T-helper 2 cell treated with Interferon-gamma antibody and Interleukin-4, amounts not matched to agents 5 μg/mL and 100 μg/mL, for 36 hours (primary cell): ENCODE results near the gene SLC25A25.
"Not testable (repeated sequence)": the region's sequence is repeated elsewhere in the genome, so short reads cannot be mapped to it uniquely, and the experiment has no call there.

Experiments used
- DNase-seq: peaks from one replicate; pipeline ENCODE4 v3.0.0; 2021; ENCODE audit warnings: low spot score
- H3K27ac Mint-ChIP-seq: one replicate; pipeline ENCODE4 v1.8.0; 2021; ENCODE audit warnings: mild to moderate bottlenecking, mixed read lengths
- H3K27me3 Mint-ChIP-seq: one replicate; pipeline ENCODE4 v1.8.0; 2021; ENCODE audit warnings: low read depth, mixed read lengths
- H3K36me3 Mint-ChIP-seq: one replicate; pipeline ENCODE4 v1.8.0; 2021; ENCODE audit warnings: low read depth, mixed read lengths
- H3K4me1 Mint-ChIP-seq: one replicate; pipeline ENCODE4 v1.8.0; 2021; ENCODE audit warnings: low read depth, mixed read lengths
- H3K4me3 Mint-ChIP-seq: one replicate; pipeline ENCODE4 v1.8.0; 2022; ENCODE audit warnings: mild to moderate bottlenecking, moderate library complexity, mixed read lengths
- H3K9me3 Mint-ChIP-seq: one replicate; pipeline ENCODE4 v1.8.0; 2021; ENCODE audit warnings: mixed read lengths

SLC25A25 gene

DNA sequence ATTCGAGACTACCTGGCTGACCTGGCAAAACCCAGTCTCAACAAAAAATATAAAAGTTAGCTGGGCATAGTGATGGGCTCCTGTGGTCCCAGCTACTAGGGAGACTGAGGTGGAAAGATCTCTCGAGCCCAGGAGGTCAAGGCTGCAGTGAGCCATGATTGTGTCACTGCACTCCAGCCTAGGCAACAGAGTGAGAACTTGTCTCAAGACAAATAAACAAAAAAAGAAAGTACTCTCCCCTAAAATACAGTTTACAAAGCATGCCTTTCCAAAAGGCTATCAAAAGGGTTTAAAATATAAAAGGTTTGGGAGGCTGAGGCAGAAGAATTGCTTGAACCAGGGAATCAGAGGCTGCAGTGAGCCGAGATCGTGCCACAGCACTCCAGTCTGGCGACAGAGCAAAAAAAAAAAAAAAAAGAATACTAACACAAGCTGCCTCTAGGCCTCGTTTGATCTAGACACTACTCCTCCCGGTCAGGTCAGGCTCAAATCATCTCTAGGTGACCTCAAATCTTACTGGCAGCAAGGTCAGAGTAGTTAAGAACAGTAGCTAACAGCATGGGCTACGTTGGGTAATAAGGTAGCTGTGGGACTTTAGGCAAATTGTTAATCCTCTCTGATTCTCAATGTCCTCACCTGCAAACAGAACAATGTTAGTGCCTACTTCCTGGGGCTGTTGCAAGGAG, 10.2 kb upstream of the SLC25A25 start:
- Mint-ChIP-seq H3K27me3 (peaks cover 7% of the 10 kb centered on the region), H3K36me3 (peaks cover 5% of the 10 kb centered on the region), H3K4me3 (no peak overlapping the region), H3K27ac (no peak overlapping the region), H3K9me3 (no peaks in the 10 kb centered on the region), H3K4me1 (peaks cover 16% of the 10 kb centered on the region)
- DNase-seq, result no peak

DNA sequence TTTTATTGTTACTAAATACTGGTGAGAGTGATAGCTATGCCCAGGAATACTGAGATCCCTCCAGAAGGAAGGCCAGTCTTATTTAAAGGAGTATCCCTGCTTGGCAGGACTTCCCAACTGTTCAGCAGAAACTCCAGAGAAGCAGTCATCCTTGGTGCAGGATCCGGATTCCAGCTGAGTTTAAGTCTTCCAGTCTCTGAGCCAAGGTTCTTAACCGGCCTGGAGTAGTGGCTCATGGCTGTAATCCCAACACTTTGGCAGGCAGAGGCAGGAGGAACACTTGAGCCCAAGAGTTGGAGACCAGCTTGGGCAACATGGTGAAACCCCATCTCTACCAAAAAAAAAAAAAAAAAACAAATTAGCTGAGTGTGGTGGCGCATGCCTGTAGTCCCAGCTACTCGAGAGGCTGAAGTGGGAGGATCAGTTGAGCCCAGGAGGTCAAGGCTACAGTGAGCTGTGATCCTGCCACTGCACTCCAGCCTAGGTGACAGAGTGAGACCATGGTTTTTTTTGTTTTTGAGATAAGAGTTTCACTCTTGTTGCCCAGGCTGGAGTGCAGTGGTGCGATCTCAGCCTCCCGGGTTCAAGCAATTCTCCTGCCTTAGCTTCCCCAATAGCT, 8.6 kb upstream of the SLC25A25 start:
- Mint-ChIP-seq H3K27ac (no peak overlapping the region), H3K36me3 (peaks cover 8% of the 10 kb centered on the region), H3K27me3 (peaks cover under 1% of the 10 kb centered on the region), H3K4me1 (peaks cover 21% of the 10 kb centered on the region), H3K4me3 (no peak overlapping the region), H3K9me3 (no peaks in the 10 kb centered on the region)
- no peak for DNase-seq

DNA sequence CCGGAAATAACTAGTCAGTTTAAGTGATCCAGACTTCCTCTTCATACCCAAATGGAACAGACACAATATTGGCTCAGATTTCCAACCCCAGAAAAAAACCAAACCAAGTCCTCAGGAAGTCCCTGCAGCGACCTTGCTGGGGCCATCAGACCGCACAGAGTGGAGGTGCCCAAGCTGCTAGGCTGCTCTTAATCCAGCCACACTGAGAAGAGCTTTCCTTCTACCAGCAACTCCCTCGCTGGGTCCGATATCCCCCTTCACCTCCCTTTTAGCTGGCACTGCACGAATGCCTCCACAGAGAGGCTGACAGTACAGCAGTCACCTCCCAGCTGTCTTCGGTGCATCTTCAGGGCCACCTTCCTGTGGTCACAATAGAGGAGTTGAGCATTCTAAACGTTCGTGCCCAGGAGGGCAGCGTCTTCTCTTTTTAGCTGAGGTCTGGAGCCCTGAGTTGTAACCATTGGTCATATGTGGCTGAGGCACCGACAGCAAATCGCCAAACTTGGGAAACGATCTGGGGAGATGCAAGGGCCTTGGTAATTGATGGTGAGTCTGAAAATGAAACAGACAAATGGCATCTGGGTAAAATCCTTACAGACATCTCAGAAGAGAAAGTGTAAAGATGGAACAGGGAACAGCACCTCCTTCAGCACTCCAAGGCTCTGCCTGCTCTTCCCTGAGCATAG, 6.6 kb upstream of the SLC25A25 start:
- H3K4me1 Mint-ChIP-seq, result peaks cover 32% of the 10 kb centered on the region
- peak overlapping the region; percentile 64 for H3K27ac Mint-ChIP-seq
- H3K4me3 Mint-ChIP-seq, result peak overlapping the region; percentile 45
- peaks cover 11% of the 10 kb centered on the region for H3K36me3 Mint-ChIP-seq
- no peaks in the 10 kb centered on the region for H3K9me3 Mint-ChIP-seq
- no peak for DNase-seq
- no peaks in the 10 kb centered on the region for H3K27me3 Mint-ChIP-seq

DNA sequence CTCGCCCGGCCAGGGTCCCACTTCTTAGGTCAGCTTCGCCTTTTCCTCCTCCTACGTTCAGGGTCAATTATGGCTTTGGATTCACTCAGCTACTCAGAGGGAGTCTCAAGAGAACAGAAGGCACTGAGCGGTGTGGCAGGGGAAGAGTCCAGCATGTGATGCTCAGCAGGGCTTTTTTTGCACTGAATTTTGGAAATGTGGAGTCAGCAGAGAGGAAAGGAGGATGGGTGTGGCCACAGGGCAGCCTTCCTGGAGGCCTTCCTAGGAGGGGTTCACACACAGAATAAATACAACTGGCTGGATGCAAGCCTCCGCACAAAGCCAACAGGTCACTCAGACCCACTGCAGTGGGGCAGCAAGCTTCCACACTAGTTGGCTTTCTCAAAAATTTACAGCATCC, 5.8 kb upstream of the SLC25A25 start:
- H3K36me3 Mint-ChIP-seq, result peaks cover 11% of the 10 kb centered on the region
- peak overlapping the region; percentile 45 for H3K4me3 Mint-ChIP-seq
- peak overlapping the region; percentile 69 for H3K27ac Mint-ChIP-seq

DNA sequence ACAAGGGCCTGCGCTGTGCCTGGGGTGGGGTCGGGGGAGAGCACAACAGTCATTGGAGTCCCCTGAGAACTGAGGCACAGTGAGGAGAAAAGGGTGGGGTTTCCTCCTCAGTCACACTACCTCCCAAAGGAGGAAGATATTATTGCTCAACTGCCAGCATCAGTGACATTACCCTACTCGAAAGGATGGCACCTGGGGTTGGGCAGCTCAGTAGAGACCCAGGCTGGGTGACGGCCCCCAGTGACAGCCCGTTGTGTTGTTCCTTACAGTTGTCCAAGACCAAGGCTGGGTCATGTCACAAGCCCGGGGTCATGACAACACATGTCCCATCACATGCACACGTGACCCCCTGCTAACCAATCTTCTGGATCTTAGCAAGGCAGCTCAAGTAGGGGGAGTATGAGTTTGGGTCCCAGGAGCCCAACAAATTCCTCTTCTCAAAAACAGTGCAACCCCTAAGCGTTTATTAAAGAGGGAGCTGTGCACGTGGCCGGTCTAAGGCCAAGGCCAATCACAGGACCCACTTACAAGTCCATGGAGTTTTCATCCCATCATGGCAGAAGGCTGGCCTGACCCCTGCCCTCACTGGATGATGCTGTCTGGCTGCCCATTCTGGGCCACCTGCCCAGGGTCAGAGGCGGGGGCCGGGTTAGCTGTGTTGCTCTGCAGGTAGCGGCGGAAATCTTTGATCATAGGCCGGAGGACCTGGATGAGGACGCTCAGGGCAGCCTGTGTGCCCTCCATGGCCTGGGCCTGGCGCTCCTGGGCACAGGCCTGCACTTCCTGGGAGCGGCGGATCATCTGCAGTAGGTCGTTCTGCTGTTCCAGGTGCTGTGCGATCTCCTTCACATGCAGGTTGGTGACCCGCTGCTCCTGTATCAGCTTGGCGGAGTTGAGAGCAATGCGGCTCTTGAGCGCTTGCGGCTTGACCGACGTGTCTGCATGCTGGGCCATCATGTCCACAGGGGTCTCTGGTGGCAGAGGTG, 4.9 kb upstream of the SLC25A25 start:
- Mint-ChIP-seq H3K4me1 (peaks cover 32% of the 10 kb centered on the region), H3K4me3 (peak overlapping the region; percentile 45), H3K27ac (peak overlapping the region; percentile 69), H3K36me3 (peaks cover 11% of the 10 kb centered on the region), H3K27me3 (no peaks in the 10 kb centered on the region), H3K9me3 (no peaks in the 10 kb centered on the region)
- DNase-seq, result no peak

More for the DNA sequence above, 5.8 kb upstream of the SLC25A25 start:
- Mint-ChIP-seq H3K4me1 (peaks cover 32% of the 10 kb centered on the region), H3K27me3 (no peaks in the 10 kb centered on the region), H3K9me3 (no peaks in the 10 kb centered on the region)
- no peak for DNase-seq

DNA sequence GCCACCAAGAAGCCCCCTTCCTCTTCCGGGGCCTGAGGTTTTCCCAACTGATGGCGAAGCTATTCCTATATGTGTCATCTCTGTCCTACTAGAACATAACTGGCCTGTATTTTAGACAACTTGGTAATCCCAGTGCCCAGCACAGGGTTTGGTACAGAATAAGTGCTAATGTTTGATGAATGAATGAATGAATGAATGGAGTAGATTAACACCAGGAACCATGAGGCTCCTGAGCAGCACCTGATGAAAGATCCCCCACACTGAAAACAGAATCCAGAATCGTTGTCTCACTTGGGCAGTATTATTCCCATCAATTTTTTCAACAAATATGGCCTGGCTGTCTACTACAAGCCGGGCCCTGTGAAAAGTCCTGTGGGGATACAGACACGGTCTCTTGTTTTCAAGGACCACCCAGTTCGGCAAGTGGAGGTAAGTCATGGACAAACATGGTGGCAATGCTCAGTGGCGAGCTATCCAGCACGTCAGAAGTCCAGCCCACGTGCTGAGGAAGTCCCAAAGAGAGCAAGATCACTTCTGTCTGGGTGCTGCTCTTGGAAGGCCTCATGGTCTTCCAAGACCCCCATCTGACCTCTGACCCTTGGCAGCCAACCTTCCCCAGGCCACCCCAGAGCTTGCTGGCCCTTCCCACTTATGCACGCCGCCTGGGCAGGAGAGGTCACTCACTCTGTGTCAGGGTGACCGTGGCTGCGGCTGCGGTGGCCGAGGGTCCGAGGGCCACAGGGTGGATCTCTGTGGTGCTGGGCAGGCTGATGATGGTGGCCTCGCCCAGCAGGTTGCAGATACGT, 1.9 kb upstream of the SLC25A25 start:
- H3K27ac Mint-ChIP-seq, result peak overlapping the region; percentile 56
- peaks cover 20% of the 10 kb centered on the region for H3K36me3 Mint-ChIP-seq
- H3K9me3 Mint-ChIP-seq, result no peaks in the 10 kb centered on the region
- H3K4me1 Mint-ChIP-seq, result peaks cover 39% of the 10 kb centered on the region
- no peak overlapping the region for H3K4me3 Mint-ChIP-seq
- no peak for DNase-seq
- no peaks in the 10 kb centered on the region for H3K27me3 Mint-ChIP-seq

DNA sequence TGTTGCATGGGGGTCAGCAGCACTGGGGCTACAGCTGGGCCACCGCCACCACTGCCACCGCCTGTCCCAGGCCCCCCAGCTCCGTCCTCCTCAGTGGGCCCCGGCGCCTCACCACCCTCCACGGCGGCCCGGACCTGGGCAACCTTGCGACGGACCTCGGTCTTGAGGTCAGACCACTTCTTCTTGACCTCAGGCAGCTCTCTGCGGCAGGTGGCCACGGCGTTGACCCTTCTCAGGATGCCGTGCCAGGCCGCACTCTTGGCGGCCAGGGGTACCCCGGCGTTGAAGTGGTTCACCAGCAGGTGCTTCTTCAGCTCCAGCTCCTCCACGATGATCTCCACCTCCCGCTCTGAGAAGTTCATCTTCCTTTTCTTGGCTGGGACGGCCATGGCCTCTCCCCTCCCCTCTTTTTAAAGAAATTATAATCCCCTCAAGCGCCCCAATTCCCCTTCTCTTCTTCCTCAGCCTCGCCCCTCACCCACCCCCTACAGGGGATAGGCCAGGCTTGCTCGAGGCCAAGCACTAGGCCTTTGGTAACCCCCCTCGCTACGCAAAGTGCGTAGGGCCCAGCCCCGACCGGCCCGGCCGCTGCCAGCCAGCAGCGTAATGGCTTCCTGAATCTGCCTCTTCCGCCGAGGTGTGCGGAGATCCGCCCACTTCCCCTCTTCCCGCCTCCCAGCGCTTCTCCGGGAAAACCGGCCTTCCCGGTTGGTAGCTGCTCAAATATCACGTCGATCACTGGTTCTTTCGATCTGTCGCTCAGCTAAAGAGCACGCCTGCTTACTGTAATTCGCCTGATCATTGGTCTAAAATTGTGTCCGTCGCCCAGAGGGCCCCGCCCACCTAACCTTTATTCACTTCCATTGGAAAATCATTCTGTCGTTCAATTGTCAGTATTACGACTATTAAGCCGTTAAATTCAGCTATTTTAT, 1.1 kb upstream of the SLC25A25 start, which contains the start of gene NAIF1:
NAIF1 (minus strand) TSS at position 608 of the 932 bp plus-strand sequence; CDS start at position 389, 219 bp downstream.
- H3K36me3 Mint-ChIP-seq, result peaks cover 23% of the 10 kb centered on the region
- no peaks in the 10 kb centered on the region for H3K27me3 Mint-ChIP-seq
- no peak within 1 kb of the TSS for H3K4me3 Mint-ChIP-seq
- no peaks in the 10 kb centered on the region for H3K9me3 Mint-ChIP-seq
- DNase-seq, result peak; percentile 97
- peaks cover 38% of the 10 kb centered on the region for H3K4me1 Mint-ChIP-seq
- peak within 1 kb of the TSS; percentile 56 for H3K27ac Mint-ChIP-seq

DNA sequence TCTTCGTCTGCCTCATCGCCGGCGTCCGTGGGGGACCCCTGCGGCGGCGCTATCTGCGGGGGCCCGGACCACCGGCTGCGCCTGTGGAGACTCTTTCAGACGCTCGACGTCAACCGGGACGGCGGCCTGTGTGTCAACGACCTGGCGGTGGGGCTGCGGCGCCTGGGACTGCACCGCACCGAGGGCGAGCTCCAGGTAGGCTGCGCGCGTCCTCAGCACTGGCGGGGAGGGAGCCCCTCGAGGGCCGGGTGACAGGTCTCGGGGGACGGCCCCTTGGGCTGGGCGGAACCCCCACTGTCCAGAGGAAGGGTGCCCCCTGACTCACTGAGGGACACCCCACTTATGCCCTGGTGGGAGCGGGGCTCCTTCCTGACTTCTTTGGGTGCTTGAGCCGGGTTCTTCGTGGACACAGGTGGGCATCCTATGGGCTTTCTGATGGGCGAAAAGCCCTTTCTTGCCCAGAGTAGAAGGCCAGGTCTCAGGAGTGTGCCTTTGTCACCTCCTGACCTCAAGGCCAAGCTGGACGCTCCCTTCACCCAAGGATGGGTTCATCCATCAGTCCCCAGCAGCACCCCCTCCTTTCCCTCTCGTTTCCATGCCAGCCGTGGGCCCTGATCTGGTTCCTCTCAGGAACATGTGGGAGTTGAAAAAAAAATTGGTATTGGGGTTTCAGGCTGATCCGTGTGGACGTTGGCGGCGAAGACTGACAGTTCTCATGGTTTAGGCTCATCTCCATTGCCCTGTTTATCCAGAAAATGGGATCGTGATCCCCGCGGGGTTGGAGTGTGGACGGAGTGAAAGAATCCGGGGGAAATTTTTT, 564 bp downstream of the SLC25A25 start:
- H3K36me3 Mint-ChIP-seq, result peaks cover 28% of the 10 kb centered on the region
- no peaks in the 10 kb centered on the region for H3K27me3 Mint-ChIP-seq
- peaks cover 39% of the 10 kb centered on the region for H3K4me1 Mint-ChIP-seq
- DNase-seq, result no peak
- H3K9me3 Mint-ChIP-seq, result no peaks in the 10 kb centered on the region
- H3K27ac Mint-ChIP-seq, result peak overlapping the region; percentile 85
- peak overlapping the region; percentile 95 for H3K4me3 Mint-ChIP-seq

DNA sequence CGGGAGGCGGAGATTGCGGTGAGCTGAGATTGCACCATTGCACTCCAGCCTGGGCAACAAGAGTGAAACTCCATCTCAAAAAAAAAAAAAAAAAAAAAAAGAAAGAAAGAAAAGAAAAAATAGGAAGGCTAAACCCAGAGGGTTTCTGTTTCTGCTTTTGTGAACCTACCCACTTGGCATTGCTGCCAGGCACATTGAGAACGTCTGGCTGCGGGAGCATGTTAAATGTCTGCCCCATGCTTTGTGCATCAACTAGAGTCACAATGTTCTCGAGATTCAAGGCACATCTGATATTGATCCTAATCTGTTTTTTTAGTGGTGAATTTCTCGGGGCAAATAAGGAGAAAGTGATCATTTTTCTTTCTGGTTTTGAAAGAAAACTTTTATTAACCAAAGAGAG, 2.8 kb downstream of the SLC25A25 start:
- Mint-ChIP-seq H3K9me3 (no peaks in the 10 kb centered on the region), H3K27me3 (no peaks in the 10 kb centered on the region), H3K27ac (peak overlapping the region; percentile 68), H3K4me3 (peak overlapping the region; percentile 95), H3K4me1 (peaks cover 34% of the 10 kb centered on the region), H3K36me3 (peaks cover 34% of the 10 kb centered on the region)
- DNase-seq, result no peak

DNA sequence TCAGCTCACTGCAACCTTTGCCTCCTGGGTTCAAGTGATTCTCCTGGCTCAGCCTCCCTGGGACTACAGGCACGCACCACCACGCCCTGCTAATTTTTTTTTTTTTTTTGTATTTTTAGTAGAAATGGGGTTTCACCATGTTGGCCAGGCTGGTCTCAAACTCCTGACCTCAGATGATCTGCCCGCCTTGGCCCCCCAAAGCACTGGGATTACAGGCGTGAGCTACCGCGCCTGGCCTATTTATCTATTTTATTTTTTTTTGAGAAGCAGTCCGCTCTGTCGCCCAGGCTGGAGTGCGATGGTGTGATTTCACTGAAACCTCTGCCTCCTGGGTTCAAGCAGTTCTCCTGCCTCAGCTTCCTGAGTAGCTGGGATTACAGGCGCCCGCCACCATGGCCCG, 3.4 kb downstream of the SLC25A25 start:
- not testable (repeated sequence) for H3K9me3 Mint-ChIP-seq, DNase-seq, H3K27me3 Mint-ChIP-seq
- peaks cover 30% of the 10 kb centered on the region for H3K4me1 Mint-ChIP-seq
- H3K27ac Mint-ChIP-seq, result peak overlapping the region; percentile 80
- peaks cover 34% of the 10 kb centered on the region for H3K36me3 Mint-ChIP-seq
- peak overlapping the region; percentile 95 for H3K4me3 Mint-ChIP-seq

DNA sequence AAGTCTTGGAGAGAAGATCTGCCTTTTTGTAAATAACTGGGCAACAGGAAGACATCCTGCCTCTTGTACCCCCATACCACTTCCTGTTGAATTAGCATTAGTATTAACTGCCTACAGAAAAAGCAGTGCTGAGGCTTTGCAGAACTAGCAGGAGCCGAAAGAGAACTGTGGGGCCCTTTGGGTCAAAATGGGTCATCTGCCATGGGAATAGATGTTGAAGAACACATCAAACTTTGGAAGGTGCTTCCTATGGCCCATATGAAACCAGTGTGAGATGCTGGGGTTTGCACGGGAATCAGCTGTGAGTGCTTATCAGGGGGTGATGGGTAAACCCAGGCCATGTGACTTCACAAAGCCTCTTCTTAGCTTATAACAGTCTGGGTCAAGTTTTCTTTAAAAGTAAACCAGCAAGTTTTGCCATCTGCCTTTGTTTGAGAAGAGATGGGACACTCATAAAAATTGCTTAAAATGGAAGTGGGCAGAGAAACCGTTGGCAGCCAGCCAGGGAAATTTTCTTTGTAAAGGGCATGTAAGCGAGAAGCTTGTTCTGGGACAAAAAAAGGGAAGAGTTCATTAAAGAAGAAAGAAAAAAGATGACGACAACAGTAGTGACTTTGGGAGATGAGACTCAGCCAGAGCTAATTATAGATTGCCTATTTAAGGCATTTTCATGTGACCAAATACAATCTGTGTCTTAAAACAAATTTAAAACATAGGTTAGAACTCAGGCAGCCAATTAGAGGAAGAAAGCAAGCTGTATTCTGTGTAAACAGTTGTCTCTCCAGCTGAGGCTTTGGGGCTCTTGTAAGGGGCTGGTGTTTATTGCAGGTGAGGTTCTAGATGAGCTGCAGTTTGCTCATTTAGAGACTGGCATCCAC, 4.4 kb downstream of the SLC25A25 start:
- Mint-ChIP-seq H3K36me3 (peaks cover 40% of the 10 kb centered on the region), H3K27me3 (no peaks in the 10 kb centered on the region), H3K4me3 (peak overlapping the region; percentile 95), H3K27ac (peak overlapping the region; percentile 80), H3K4me1 (peaks cover 35% of the 10 kb centered on the region), H3K9me3 (no peaks in the 10 kb centered on the region)
- no peak for DNase-seq
